Activated naive CD8-positive, alpha-beta T cell treated with anti-CD3 and anti-CD28 coated beads, Interleukin-2, amount 50 U/mL, for 16 hours (primary cell): Measurements from ENCODE around the gene BBS10.
"Not testable (repeated sequence)": the region's sequence is repeated elsewhere in the genome, so short reads cannot be mapped to it uniquely, and the experiment has no call there.

Experiments used
- DNase-seq: peaks from one replicate; pipeline ENCODE4 v3.0.0-alpha.2; 2020; ENCODE audit warnings: low read depth, low spot score

BBS10 gene

GRCh38 chr12:76329606-76330005 is 18.6 kb downstream of the BBS10 start:
- no peak for DNase-seq

DNA sequence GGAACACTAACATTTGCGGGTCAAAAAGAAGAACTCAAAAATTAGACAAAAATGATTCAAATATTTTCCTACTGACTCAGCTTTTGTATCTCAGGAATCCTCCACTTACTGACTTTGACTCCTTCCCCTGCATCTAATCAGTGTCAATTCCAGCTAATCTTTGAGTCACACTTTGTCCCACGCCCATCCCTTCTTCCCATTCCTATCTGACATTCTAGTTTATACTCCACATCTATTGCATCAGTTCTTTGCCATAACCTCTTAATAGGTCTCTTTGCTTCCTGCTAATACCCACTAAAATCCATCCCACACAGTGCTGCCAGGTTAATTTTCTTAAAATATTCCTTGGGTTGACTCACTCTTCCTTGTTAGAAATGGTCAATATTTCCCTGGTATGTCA is 19.1 kb downstream of the BBS10 start:
- DNase-seq: no peak

DNA sequence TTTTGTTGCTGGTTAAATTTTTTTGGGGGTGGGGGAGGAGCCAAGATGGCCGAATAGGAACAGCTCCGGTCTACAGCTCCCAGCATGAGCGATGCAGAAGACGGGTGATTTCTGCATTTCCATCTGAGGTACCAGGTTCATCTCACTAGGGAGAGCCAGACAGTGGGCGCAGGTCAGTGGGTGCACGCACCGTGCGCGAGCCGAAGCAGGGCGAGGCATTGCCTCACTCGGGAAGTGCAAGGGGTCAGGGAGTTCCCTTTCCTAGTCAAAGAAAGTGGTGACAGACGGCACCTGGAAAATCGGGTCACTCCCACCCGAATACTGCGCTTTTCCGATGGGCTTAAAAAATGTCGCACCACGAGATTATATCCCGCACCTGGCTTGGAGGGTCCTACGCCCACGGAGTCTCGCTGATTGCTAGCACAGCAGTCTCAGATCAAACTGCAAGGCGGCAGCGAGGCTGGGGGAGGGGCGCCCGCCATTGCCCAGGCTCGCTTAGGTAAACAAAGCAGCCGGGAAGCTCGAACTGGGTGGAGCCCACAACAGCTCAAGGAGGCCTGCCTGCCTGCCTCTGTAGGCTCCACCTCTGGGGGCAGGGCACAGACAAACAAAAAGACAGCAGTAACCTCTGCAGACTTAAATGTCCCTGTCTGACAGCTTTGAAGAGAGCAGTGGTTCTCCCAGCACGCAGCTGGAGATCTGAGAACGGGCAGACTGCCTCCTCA is 28.5 kb downstream of the BBS10 start:
- DNase-seq: not testable (repeated sequence)

- no peak for DNase-seq
These were observed 29.2 kb downstream of the BBS10 start for GRCh38 chr12:76318773-76319594.

GRCh38 chr12:76317976-76318375 is 30.2 kb downstream of the BBS10 start:
- DNase-seq: no peak

GRCh38 chr12:76316468-76316867 is 31.7 kb downstream of the BBS10 start:
- no peak for DNase-seq

DNA sequence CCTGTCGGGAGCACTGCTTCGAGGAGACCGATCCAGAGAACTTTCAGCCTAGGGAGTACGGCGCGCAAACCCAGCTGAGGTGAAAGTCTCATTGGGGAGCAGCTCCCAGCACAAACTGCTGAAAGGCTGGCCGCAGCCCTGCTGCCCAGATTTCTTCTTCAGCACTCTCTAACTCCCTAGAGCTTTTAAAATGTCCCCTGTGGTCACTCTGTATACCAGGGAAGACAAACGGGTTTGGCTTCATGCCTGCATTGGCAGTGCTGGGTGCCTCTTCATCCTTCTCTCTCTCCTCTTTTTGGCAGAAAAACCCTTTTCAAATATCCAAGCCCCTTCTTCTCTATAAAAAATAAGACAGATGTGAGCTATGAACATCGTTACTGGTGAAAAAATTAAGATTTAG is 34.9 kb downstream of the BBS10 start:
- no peak for DNase-seq

GRCh38 chr12:76312315-76312714 is 35.9 kb downstream of the BBS10 start:
- no peak for DNase-seq

- DNase-seq: no peak
These were observed 36.4 kb downstream of the BBS10 start for GRCh38 chr12:76311796-76312195.

DNA sequence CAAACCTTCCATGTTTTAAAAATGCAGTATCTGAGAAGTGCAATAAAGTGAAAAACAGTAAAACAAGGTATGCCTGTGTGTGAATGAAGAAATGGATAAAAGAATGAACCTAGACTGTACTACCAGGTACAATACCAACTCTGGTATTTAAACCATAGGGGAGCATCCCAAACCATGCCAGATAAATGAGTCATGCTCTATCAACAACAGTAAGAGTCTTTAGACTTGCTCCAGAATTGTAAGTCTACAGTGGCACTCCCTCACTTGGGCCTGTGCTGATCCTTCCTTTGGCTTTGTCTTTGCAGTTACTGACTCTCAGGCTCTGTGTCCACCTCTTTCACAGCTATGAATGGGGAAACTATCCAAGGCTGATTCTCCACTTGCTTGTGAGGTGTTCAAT is 38.1 kb downstream of the BBS10 start:
- no peak for DNase-seq

- no peak for DNase-seq
These were observed 39.3 kb downstream of the BBS10 start for GRCh38 chr12:76308866-76309265.

- no peak for DNase-seq
These were observed 41.1 kb downstream of the BBS10 start for GRCh38 chr12:76307083-76307482.

- DNase-seq: no peak
These were observed 44.2 kb downstream of the BBS10 start for GRCh38 chr12:76303989-76304460.

DNA sequence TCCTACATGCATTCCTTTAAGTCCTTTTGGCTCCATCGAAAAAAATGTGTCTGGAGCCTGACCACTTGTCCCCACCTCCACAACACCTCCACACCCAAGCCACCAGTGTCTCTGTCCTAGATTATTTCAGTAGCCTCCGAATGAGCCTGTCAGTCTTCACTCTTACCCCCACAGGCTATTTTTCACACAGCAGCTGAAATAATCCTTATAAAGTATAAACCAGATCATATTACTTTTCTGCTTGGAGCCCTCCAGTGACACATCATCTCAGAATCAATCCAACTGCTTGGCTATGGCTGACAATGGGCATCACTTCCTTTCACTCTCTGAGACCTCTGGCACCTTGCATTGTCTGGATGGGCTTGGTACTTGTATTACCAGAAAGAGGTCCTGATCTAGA is 44.9 kb downstream of the BBS10 start:
- DNase-seq: no peak

DNA sequence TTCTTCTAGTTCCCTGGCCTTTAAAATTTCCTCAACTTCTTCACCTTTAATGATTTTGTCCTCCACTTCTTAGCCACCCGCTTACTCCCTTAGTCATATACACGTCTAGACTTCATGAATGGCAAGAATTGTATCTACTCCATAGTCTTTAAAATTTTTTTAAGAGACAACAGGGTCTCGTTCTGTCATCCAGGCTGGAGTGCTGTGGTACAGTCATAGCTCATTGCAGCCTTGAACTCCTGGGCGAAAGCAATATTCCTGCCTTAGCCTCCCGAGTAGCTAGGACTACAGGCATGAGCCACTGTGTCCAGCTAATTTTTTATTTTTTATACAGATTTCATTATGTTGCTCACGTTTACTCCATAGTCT is 47.9 kb downstream of the BBS10 start:
- DNase-seq: no peak

- DNase-seq: no peak
These were observed 48.5 kb downstream of the BBS10 start for GRCh38 chr12:76299536-76300296.
